Sciatic nerve (tissue), 2 donors: Measurements from ENCODE around the gene PPP2R2C. TPM values are rescaled to one million over a fixed set of nuclear protein-coding genes. Genes with fewer than 3 reads are reported as not detected.

Experiments used
- ATAC-seq: fragments of 200-7000 bp; cut with Tn5 transposase; one replicate; pipeline ENCODE4 v1.9.1; 2020; ENCODE audit warnings: mild to moderate bottlenecking, moderate library complexity
- DNase-seq: peaks from one replicate; pipeline ENCODE4 v3.0.0-alpha.2; 2020; ENCODE audit warnings: low spot score
- intact Hi-C: fragments of 100-400 bp; cut with DNase I; formaldehyde crosslinking; loops from one replicate; pipeline ENCODE4 v1.14.2; 2022
- total RNA-seq: library from RNA; stranded (reverse); fragmentation: NEBNext Ultra II Directional; extraction: Animal tissue kit (Norgen Biotek cat#: 25700); gene quantifications from one replicate; pipeline ENCODE4 v1.2.1, GENCODE V29; 2021
- donor health status: DM: no; HTN: no; CAD: no.
- donor health status: DM: no; HTN: no; CAD: no.

PPP2R2C gene
- total RNA-seq, 1 donor from 2014 or later: 0.58 TPM

DNA sequence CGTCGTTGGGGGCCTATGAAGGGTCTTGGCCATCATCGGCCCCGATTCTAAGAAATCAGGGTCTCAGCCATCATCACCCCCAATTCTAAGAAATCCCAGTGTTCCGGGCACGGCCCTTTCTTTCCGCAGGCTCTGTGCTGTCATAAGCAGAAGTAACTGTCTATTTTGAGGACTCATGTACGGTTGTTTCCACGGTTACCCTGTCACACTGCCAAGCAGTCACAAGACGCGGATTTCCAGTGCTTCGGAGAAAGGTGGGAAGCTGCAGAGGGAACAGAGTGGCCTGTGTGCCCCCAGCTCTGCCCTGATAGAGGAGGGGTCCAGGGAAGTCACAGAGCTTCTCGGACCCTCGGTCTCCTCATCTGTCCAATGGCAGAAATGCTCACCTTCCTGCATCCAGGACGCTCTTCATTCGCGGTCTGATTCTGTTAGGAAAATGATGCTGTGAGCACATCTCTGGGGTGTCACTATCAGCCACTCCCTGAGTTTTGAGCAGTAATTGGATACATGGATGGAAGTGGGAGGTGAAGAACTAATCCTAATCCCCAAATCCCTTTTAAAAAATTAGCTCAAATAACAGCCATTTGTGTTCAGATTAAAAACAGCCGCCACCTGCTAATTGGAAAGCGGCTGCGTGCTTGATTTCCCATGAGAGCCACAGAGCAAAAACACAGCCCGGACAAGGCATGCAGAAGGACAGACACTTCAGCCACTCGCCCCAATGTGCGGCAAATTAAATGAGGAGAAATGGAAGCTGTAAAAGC lies 129.7 kb downstream of the PPP2R2C start:
- DNase-seq (no peak), ATAC-seq (no peak)
- intact Hi-C loops: no loop called here

- intact Hi-C loops: no loop called here
- no peak for ATAC-seq
Observed at GRCh38 chr4:6341696-6342095, 130.7 kb downstream of the PPP2R2C start.

DNA sequence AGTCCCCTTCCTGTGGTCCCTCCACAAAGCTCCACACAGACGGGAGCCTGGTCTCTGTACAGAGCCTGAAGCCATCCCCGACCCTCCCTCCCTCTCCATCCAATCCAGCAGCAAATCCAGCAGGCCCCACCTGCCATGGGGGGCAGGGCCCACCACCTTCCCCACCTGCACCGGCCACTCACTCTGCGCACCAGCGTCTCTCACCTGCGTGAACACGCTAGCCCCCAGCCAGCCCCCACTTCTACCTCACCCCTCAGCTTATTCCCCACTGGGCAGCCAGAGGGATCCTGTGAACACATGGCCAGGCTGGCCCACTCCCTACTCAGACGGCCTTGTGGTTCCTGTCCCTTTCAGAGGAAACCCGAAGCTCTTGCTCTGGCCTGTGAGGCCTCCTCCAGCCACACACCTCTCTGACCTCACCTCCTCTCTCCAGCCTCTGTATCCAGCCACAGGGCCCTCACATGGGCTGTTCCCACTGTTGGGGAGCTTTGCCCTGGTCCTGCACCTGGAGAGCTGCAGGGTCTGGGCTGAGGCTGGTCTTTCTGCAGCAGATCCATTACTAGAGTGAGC lies 131.9 kb downstream of the PPP2R2C start:
- intact Hi-C loops: no loop called here
- no peak for ATAC-seq

More at GRCh38 chr4:6341696-6342095, 130.7 kb downstream of the PPP2R2C start:
- DNase-seq: no peak

DNA sequence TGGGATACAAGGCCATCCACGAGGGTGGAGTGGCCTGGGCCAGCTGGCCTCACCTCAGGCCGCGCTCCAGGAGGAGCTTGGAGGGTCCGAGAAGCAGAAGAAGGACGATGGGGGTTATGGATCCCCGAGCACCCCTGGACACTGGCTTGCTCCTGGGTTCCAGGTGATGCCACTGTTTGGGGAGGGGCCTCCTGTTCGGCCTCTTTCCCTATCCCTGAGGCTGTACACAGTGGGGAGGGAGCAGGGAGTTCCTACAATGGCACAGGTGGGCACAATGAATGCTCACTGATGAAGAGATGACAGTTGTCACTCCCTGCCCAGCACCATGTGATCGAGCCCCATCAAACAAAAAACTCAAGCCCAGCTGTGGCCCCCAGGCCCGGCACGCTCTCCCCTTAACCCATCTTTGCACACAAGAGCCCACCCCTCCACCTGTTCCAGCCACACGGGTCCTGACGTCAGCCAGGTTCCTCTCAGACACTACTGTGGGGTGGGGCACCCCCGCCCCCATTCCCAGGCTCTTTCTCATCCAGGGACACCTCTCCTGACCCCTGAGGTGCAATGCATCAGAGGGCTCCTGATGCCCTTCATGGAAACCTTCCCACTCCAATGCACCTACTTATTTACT lies 132.5 kb downstream of the PPP2R2C start:
- ATAC-seq (no peak), DNase-seq (no peak)
- intact Hi-C loops: no loop called here

More for the DNA sequence above, 131.9 kb downstream of the PPP2R2C start:
- no peak for DNase-seq

DNA sequence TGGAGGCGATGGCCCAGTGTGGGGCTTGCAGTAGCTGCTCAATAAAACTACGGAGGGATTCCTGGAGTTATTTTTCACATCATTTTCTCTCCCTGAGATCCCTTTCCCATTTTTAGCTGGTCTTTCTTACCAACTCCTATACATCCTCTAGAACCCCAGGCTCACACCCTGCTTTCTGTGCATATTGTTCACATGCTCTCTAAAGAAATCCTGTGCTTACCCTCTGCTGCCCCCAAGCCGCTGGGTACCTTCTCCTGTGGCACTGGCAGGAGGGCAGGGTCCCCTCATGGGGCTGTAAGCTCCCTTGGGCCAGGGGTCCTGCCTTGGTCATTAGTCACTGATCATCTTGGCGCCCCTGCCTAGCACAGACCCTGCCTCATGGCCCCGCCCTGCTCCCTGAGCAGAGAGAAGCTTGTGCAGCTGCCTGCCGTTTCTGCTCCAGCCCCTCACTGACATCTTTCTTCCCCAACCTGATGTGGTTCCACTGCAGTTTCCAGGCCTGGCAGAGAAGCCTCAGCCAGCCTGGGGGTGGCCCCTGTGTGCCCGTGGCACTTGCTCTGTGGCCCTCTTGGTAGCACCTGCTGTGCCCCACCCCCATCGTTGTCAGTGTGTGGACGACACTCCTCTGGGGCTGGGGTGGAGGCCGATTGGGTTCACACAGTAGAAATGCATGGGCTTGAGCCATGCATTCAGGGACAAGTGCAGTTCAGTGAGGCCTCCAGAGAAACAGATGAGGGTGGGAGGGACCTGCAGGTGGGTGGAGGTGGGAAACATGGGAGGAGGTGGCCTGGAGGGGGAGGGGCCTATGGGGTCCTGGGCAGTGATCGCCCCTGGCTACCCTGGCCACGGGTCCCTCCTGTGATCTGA lies 133.2 kb downstream of the PPP2R2C start:
- no peak for DNase-seq
- intact Hi-C loops: no loop called here
- no peak for ATAC-seq

DNA sequence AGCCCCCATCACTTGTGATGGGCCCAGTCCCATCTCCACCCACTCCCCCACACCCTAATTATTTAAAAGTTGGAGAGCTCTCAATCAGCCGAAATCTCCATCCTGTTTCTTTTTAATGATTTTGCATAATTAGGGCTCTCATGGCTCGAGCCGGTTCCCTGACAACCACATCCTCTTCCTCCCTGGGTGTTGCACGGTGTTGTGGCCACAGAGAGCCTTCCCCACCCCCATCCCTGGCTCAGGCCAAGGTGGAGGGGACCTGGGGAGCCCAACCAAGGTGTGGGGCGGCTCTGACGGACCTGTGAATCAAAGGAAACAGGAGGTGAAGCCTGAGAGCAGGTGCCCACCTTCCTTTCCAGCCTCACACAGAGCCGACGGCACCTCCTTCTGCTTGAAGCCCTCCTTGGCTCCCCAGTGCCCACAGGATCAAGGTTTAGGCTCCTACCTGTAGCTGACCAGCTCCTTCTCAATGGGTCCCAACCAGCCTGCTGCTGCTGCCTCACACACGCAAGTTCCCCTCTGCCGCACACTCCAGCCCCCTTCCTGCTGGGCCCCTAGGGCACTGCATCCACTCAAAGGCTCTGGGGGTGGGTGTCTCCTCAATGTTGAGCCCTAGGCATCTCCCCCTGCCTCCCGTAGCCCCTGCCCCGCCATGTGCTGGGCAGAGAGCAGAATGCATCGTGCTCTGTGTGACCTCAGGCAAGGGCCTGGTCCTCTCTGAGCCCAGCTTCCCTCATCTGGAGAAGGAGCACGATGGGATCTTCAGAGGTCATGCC lies 134.1 kb downstream of the PPP2R2C start:
- intact Hi-C loops: no loop called here
- ATAC-seq: no peak
- no peak for DNase-seq

DNA sequence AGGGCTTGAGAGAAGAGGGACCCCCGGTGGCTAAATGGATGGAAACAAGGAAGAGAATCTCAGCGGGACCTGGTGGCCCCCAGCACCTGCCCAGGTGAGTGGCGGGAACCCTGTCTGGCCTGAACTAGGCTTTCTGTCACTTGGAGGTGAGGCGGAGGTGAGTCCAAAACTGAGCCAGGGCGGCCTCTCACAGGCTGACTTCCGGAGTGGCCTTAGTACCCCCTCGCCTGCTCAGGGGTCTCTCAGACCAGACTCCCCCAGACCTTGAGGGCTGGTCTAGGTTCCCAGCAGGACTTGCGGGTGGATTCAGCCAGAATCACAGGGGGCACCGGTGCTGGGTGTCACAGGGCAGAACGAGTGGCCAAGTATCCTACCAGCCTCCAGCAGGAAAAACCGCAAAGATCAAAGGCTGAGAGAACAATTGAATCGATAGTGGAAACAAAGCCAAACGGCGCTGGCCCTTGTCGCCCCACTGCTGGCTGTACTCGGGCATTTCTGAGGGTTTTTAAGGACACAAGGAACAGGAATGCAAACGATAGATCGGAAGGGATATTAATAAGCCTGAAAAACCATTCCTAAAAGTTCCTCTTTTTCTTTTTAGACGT lies 135.0 kb downstream of the PPP2R2C start:
- no peak for ATAC-seq
- intact Hi-C loops: no loop called here
- no peak for DNase-seq

GRCh38 chr4:6336166-6336565 lies 136.2 kb downstream of the PPP2R2C start:
- intact Hi-C loops: no loop called here
- DNase-seq (no peak), ATAC-seq (no peak)

- ATAC-seq: no peak
- no peak for DNase-seq
- intact Hi-C loops: no loop called here
Observed at GRCh38 chr4:6335040-6335590, 137.3 kb downstream of the PPP2R2C start.

- intact Hi-C loops: no loop called here
- ATAC-seq (no peak), DNase-seq (no peak)
Observed at GRCh38 chr4:6334203-6334887, 138.1 kb downstream of the PPP2R2C start.

GRCh38 chr4:6333301-6334202 lies 138.9 kb downstream of the PPP2R2C start:
- no peak for DNase-seq
- ATAC-seq: no peak
- intact Hi-C loops: no loop called here

GRCh38 chr4:6332669-6333050 lies 139.8 kb downstream of the PPP2R2C start:
- intact Hi-C loops: no loop called here
- DNase-seq (no peak), ATAC-seq (no peak)

GRCh38 chr4:6332042-6332668 lies 140.3 kb downstream of the PPP2R2C start:
- intact Hi-C loops: no loop called here
- ATAC-seq: no peak
- DNase-seq: no peak

DNA sequence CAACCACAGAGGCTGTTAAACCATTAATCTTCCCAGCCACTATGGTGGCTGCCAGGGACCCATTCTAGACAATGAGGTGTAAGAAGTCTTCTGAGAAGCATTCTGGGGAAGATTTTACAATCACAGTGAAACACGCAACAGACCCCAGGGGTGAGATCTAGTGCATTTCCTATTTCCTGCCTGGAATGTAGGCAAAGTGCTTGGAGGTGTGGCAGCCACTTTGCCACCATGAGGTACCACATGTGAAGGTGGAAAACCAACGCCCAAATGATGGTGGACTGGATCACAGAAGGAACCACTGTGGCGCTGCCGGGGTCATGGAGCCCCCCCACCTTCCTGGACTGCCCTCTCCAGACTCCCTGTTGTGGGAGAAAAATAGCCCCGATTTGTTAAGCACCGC lies 140.9 kb downstream of the PPP2R2C start:
- ATAC-seq (no peak), DNase-seq (no peak)
- intact Hi-C loops: no loop called here

DNA sequence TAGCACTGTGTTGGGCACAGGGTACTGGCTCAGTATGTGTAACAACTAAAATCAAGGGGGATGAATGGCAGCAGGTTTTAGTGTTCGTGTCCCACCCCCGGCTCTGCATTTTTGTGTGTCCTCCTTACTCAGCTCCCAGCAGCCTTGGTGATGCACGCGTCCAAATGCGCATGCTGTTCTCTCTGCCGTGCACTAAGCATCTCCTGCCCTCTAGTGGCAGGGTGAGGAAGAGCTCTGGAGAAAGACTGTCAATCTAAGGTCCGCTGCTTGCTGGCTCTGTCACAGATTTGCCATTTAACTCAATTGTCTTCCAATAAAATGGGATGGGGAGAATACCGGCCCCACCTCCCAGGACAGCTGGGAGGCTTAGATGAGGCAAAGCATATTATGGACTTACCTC lies 141.4 kb downstream of the PPP2R2C start:
- intact Hi-C loops: no loop called here
- no peak for DNase-seq
- no peak for ATAC-seq

GRCh38 chr4:6330384-6330767 lies 142.0 kb downstream of the PPP2R2C start:
- no peak for ATAC-seq
- DNase-seq: no peak
- intact Hi-C loops: no loop called here
